ENCODE data around the gene TNNT1. TPM values are rescaled to one million over a fixed set of nuclear protein-coding genes. Genes with fewer than 3 reads are reported as not detected.

TNNT1 gene
- total RNA-seq (2021; ENCODE audit: unreplicated experiment) (116 TPM), Bru-seq, nascent RNA (percentile 69 among the genes with signal in this experiment), BruChase-seq, experiment 1, labeled RNA remaining after a 2-hour chase (percentile 66 among the genes with signal in this experiment), BruChase-seq, experiment 2, labeled RNA remaining after a 6-hour chase (percentile 76 among the genes with signal in this experiment)
- polyA plus RNA-seq (2012; ENCODE audit: insufficient read length): 249 TPM
- long read RNA-seq, transcript TNNT1-204 (10 exons, 995 nt): major isoform, 36 of 247 reads
- long read RNA-seq, transcript TNNT1-208 (11 exons, 1,065 nt): minor isoform, 21 of 247 reads
- long read RNA-seq, partial matches to known transcripts: 135 of 247 reads
- long read RNA-seq, other reads (novel, unspliced or antisense): 53 of 247 reads

GRCh38 chr19:55149078-55150003 is at the start of gene TNNT1:
Gene TNNT1 (minus strand): TSS chr19:55149206. CDS start chr19:55147157, 2,049 bp downstream.
- POLR2A ChIA-PET: no interaction called here
- Histone ChIP-seq H3K27ac (ENCODE audit: low read length) (peak within 1 kb of the TSS; percentile 31; the same call in 1 of the 2 replicates), H3K4me3 (ENCODE audit: low read depth in 2 of 2, low read length in 2 of 2) (no peak within 1 kb of the TSS), H3K4me1 (ENCODE audit: control insufficient read depth, insufficient read depth, low read length) (peaks cover 17% of the 10 kb centered on the region; the same call in 1 of the 2 replicates), H3K36me3 (ENCODE audit: control insufficient read depth, insufficient read depth, low read length) (no peaks in the 10 kb centered on the region), H3K9me3 (ENCODE audit: control insufficient read depth, insufficient read depth, low read depth, low read length) (no peaks in the 10 kb centered on the region), H3K27me3 (ENCODE audit: control insufficient read depth, insufficient read depth, low read length) (no peaks in the 10 kb centered on the region)
- no TSS peak for BruUV-seq (replicated peaks)
- CTCF ChIA-PET: interaction anchor here (0.6 to 0.8 kb wide), 2 partner anchors 14 to 18 kb away, joined by 4 read pairs; no protein-coding TSS in a partner anchor
- in situ Hi-C loops (cut with HindIII; ENCODE audit: low pct_unique_long_range_greater_than_20kb, low sequenced_read_pairs): no loop called here
- DNase-seq (ENCODE audit: low read depth, low spot score) (no peak), ATAC-seq (no peak)
- TF ChIP-seq SIN3A (IDR thresholded peaks at IDR 0.05; ENCODE audit: borderline replicate concordance, insufficient read depth, low read depth, low read length) (no peak), TCF7L2 (IDR thresholded peaks at IDR 0.05; ENCODE audit: low read depth, low read length) (no peak), CTCF (IDR thresholded peaks at IDR 0.05) (no peak), POLR2AphosphoS5 (IDR thresholded peaks at IDR 0.05; ENCODE audit: low read depth, low read length) (no peak)
- intact Hi-C loops (cut with micrococcal nuclease; ENCODE audit: unreplicated experiment): loop anchor here (10.0 kb wide), 1 partner anchor 275 kb away; no protein-coding TSS in a partner anchor

GRCh38 chr19:55198651-55199050 is 49.6 kb upstream of the TNNT1 start:
- Histone ChIP-seq H3K4me1 (ENCODE audit: control insufficient read depth, insufficient read depth, low read length) (no peaks in the 10 kb centered on the region), H3K9me3 (ENCODE audit: control insufficient read depth, insufficient read depth, low read depth, low read length) (no peaks in the 10 kb centered on the region), H3K4me3 (ENCODE audit: low read depth in 2 of 2, low read length in 2 of 2) (no peak overlapping the region), H3K27ac (ENCODE audit: low read length) (no peak overlapping the region), H3K36me3 (ENCODE audit: control insufficient read depth, insufficient read depth, low read length) (peaks cover 14% of the 10 kb centered on the region; the same call in 1 of the 2 replicates), H3K27me3 (ENCODE audit: control insufficient read depth, insufficient read depth, low read length) (no peaks in the 10 kb centered on the region)
- BruUV-seq (replicated peaks): no TSS peak
- ATAC-seq: no peak
- POLR2A ChIA-PET: interaction anchor here (0.6 kb wide), 1 partner anchor 10 kb away, joined by 4 read pairs; the partner anchor contains the start of gene PTPRH
- in situ Hi-C loops (cut with HindIII; ENCODE audit: low pct_unique_long_range_greater_than_20kb, low sequenced_read_pairs) (no loop called here), intact Hi-C loops (cut with micrococcal nuclease; ENCODE audit: unreplicated experiment) (no loop called here)
- TF ChIP-seq REST (IDR thresholded peaks at IDR 0.05; ENCODE audit: insufficient read depth in 1 of 2, low read depth in 2 of 2, low read length in 1 of 2) (peak; percentile 80 to 87), SIN3A (IDR thresholded peaks at IDR 0.05; ENCODE audit: borderline replicate concordance, insufficient read depth, low read depth, low read length) (no peak), CTCF (IDR thresholded peaks at IDR 0.05) (no peak)
- DNase-seq (ENCODE audit: low read depth, low spot score): no peak
- CTCF ChIA-PET: no interaction called here
